GM12892 (cell line): ENCODE data around the gene CRYAA.

Source experiments
- POLR2A ChIP-seq: IDR thresholded peaks from 2 replicates; pipeline ENCODE4 v1.6.1; 2011; ENCODE audit warnings: low read depth, low read length, control low read depth
- POLR2AphosphoS5 ChIP-seq: IDR thresholded peaks from 2 replicates; pipeline ENCODE4 v1.6.1; 2011; ENCODE audit warnings: low read depth, low read length, control low read depth
- TAF1 ChIP-seq: IDR thresholded peaks from 2 replicates; pipeline ENCODE4 v1.6.1; 2011; ENCODE audit warnings: low read depth, mild to moderate bottlenecking, control low read depth, low read length, borderline replicate concordance

GRCh38 chr21:43195121-43196021, 26.6 kb downstream of the CRYAA start:
- TF ChIP-seq POLR2AphosphoS5 (no peak), POLR2A (no peak), TAF1 (no peak)
